Posterior vena cava (tissue), 2 donors: ENCODE data around the gene RFX8. TPM values are rescaled to one million over a fixed set of nuclear protein-coding genes. Genes with fewer than 3 reads are reported as not detected.

Source experiments
- DNase-seq: peaks from one replicate; pipeline ENCODE4 v3.0.0-alpha.2; 2020; ENCODE audit warnings: low spot score
- intact Hi-C, 2 donors: fragments of 100-400 bp; cut with DNase I; formaldehyde crosslinking; loops; one replicate each; pipeline versions ENCODE4 v1.14.1 to v1.14.2; 2022 to 2023
- total RNA-seq, 2 donors: library from RNA; stranded (reverse); fragmentation: NEBNext Ultra II Directional; extraction: Animal tissue kit (Norgen Biotek cat#: 25700); gene quantifications; one replicate each; pipeline ENCODE4 v1.2.1, GENCODE V29; 2021
- donor health status: DM: yes; HTN: yes; CAD: no.
- donor health status: DM: yes; HTN: yes; CAD: no.

The RFX8 gene
- total RNA-seq, 2 donors from 2014 or later = 0.32 to 0.38 TPM

GRCh38 chr2:101420623-101421022, 54.3 kb downstream of the RFX8 start:
- intact Hi-C loops = no loop called here

DNA sequence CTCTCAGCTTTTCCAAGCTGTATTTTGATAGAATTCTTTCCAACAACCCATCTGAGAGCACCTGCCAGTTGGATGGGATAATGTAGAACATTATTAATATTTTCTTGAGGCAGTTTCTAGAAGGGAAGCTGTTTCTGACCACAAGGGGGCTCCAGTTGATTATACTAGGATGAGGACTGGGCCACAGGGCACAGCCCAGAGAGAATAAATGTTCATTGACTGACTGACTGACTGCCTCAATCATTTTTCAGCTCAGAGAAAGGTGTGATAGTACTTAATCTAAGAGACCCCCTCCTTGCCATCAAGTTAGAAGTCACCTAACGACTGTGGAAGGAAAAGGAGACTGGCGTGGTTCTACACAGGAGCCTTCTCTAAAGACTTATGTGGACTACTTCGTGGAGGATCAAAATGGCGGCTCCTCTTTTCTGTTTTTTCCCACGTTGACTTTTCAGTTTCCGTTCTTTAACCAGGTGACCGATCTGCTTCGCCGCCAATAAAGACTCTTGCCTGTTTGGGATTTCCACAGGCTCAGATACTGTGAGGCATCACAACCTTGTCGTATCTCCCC, 55.7 kb downstream of the RFX8 start:
- intact Hi-C loops = loop anchor here (2.0 to 10.0 kb wide), 4 partner anchors 276 to 1026 kb away; partner anchors contain the start of gene MAP4K4 (in 1 of the 2)
- no peak for DNase-seq

More at GRCh38 chr2:101420623-101421022, 54.3 kb downstream of the RFX8 start:
- DNase-seq = no peak

DNA sequence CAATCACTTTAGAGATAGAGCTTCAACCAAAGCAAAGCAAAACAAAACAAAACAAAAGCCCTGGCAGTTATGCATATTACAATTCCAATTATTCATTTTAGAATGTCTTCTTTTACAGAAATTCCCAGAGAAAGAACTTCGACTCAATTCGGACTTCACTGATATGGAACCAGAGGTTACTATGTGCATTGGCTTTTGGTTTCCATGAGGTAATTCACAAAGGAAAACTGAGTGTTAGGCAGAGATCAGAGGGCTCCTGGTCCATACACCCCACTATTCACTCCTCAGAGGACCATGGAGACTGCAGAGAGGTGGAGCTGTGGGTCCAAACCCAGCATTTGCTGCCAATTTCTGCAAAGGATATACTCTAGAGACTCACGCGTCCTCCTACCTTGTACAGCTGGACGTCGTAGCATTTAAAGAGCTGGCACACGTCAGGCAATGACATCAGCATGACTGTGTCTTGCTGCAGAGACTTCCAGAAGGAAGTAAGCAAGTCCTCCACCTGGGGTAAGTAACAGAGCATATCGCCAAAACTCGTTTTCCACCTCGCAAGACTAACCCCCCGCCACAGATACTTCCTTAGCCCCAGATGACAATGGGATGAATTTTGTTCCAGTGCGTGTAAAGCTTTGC, 56.3 kb downstream of the RFX8 start:
- DNase-seq = no peak
- intact Hi-C loops = loop anchor here (2.0 to 10.0 kb wide), 4 partner anchors 276 to 1026 kb away; partner anchors contain the start of gene MAP4K4 (in 1 of the 2)

GRCh38 chr2:101416609-101417008, 58.3 kb downstream of the RFX8 start:
- intact Hi-C loops = loop anchor here (10.0 kb wide), 3 partner anchors 278 to 1028 kb away; partner anchors contain the start of gene MAP4K4 (in 1 of the 2)
- no peak for DNase-seq

- no peak for DNase-seq
- intact Hi-C loops = loop anchor here (10.0 kb wide), 3 partner anchors 279 to 1029 kb away; partner anchors contain the start of gene MAP4K4 (in 1 of the 2)
Observed at GRCh38 chr2:101415884-101416283, 59.0 kb downstream of the RFX8 start.

DNA sequence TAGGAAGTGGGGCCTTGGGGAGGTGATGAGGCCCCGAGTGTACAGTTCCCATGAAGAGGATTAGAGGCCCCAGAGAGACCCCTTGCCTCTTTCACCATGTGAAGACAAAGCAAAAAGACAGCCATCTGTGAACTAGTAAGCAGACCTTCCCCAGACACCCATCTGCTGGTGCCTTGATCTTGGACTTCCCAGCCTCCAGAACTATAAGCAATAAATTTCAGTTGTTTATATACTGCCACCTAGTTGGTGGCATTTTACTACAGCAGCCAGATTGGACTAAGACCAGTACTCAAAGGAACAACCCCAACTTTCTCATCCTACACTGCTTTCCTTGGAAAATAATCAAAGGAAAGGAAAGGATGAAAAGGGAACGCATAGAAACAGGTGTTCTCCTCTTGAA, 59.7 kb downstream of the RFX8 start:
- intact Hi-C loops = loop anchor here (10.0 kb wide), 3 partner anchors 280 to 1030 kb away; partner anchors contain the start of gene MAP4K4 (in 1 of the 2)
- DNase-seq = no peak

DNA sequence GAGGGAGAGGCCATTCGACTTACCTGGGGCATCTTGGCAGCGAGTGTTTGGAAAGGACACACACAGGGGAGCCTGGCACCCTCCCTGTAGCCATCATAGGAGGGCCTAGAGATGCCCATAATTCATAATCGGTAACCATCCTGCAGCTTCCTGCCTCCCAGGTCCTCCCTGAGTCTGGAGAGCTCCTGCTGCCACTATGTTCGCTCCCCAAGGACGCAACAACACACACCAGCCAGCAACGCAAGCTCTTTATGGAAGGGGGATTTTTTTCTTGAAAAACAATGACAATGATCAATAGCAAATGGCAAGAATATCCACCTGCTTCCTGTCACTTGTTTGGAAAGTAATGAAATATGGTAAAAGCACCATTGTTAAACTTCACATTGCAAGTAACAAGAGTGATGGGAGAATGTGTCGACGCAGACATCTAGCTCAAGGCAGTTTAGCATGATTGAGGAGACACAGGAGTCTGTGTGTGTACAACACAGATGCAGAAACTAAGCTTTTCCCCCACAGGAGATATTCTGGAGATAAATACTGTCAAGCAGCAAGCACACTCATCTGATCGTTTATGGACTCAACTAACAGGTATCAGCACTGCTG, 62.7 kb downstream of the RFX8 start:
- intact Hi-C loops = loop anchor here (10.0 kb wide), 3 partner anchors 283 to 1033 kb away; partner anchors contain the start of gene MAP4K4 (in 1 of the 2)
- no peak for DNase-seq

DNA sequence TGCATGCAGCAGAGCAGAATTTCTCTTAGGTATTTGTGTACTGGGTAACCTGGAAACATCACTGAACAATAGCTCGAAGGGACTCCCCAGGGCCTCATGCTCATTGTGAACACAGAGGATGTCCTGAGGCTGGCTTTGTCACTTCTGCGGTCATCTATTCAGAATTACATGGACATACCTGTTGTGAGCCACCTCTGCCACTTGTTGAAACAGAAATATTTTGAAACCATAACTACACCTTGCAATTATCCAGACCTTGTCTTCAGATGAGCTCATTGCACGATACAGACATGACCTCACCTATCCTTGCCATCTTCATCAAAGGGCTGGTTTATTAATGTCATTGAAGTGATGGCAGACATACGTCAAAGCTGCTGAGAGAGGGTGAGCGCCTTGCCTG, 64.2 kb downstream of the RFX8 start:
- intact Hi-C loops = loop anchor here (10.0 kb wide), 3 partner anchors 284 to 1034 kb away; partner anchors contain the start of gene MAP4K4 (in 1 of the 2)
- DNase-seq = no peak

DNA sequence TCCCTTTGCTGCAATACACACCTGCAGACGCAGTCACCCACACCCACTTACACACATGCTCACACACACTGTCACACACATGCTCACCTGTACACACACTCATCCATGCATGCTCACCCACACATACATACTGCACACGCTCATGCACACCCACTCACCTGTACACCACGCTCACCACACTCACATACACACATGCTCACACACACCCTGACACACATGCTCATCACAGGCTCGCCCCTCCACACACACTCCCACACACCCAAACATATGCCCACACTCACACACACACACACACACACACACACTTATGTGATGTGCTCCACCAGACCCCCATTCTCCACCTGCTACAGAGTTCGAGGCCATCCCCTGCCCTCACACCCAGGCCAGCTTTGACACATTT, 64.8 kb downstream of the RFX8 start:
- DNase-seq = no peak
- intact Hi-C loops = loop anchor here (10.0 kb wide), 3 partner anchors 285 to 1035 kb away; partner anchors contain the start of gene MAP4K4 (in 1 of the 2)

GRCh38 chr2:101409699-101410098, 65.2 kb downstream of the RFX8 start:
- no peak for DNase-seq
- intact Hi-C loops = loop anchor here (10.0 kb wide), 3 partner anchors 285 to 1035 kb away; partner anchors contain the start of gene MAP4K4 (in 1 of the 2)

DNA sequence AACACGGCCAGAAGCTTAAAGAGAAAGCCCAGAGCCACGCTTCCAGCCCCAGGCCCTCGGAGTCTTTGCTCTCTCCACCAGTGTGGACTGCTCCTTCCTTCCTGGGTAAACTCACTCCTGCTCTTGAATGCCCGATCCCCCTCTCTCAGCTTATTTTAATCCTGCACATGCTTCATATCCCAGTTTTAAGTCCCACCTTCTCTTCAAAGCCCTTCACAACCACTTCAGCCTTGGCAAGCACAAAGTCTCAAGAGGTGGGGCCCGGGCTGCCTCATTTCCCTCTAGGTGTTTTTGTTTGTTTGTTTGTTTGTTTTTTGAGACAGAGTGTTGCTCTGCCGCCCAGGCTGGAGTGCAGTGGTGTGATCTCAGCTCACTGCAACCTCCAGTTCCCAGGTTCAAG, 66.0 kb downstream of the RFX8 start:
- intact Hi-C loops = no loop called here
- DNase-seq = no peak

DNA sequence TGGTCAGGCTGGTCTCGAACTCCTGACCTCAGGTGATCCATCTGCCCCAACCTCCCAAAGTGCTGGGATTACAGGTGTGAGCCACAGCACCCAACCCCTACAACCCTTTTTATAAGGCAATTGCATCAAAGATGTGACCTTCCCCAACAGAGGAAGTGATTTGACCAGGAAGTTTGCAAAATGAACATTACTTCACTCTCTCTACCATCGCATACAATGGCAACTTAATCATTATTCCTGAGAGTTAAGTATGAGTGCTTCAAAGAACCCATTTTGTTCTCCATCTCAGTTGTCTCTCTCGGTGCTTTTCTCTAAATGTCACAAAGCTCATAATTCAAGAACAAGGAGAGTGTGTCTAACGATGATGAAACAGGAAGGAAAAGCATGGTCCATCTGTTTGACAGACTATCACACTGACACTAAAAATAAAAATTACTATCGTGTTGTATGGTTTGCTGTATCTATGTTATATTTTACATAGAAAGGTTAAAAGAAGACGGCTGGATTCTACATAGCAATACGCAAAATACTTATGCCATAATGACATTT, 69.5 kb downstream of the RFX8 start:
- no peak for DNase-seq
- intact Hi-C loops = no loop called here

GRCh38 chr2:101403745-101404144, 71.2 kb downstream of the RFX8 start:
- no peak for DNase-seq
- intact Hi-C loops = no loop called here

GRCh38 chr2:101402630-101403029, 72.3 kb downstream of the RFX8 start:
- DNase-seq = no peak
- intact Hi-C loops = no loop called here

GRCh38 chr2:101401906-101402305, 73.0 kb downstream of the RFX8 start:
- DNase-seq = no peak

GRCh38 chr2:101401326-101401665, 73.6 kb downstream of the RFX8 start:
- DNase-seq = no peak
- intact Hi-C loops = no loop called here

More at GRCh38 chr2:101401906-101402305, 73.0 kb downstream of the RFX8 start:
- intact Hi-C loops = no loop called here

- intact Hi-C loops = no loop called here
- DNase-seq = no peak
Observed at GRCh38 chr2:101400506-101401325, 74.2 kb downstream of the RFX8 start.

DNA sequence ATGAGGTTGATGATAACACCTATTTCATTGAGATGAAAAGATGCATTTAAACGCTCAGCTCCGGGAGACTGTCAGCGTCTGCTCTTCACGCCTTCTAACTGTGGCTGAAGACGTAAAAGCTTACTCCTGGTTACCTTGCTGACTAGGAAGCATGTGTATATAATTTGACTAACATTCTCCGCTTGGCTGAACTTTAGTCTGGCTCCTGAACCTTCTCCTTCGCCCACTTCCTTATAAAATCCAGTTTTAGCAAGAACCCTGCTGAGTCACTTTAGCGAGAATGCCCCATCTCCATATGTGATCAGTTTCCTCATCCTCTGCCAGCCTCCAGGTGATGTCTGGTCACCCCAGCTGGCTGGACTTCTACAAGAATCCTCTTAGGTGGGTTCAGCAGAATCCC, 74.9 kb downstream of the RFX8 start:
- intact Hi-C loops = no loop called here
- DNase-seq = no peak
